Stimulated activated CD8-positive, alpha-beta memory T cell treated with anti-CD3 and anti-CD28 coated beads, Interleukin-4, amount 100 ng/mL, for 1 hour (primary cell): ENCODE measurements around the gene IRGQ.

Experiments used
- DNase-seq, 2 donors: peaks; one replicate each; pipeline ENCODE4 v3.0.0-alpha.2; 2020; ENCODE audit warnings: low read depth in 2 of 2, low spot score in 1 of 2

IRGQ gene

GRCh38 chr19:43545276-43545675 lies 50.7 kb downstream of the IRGQ start:
- DNase-seq, result no peak

GRCh38 chr19:43544077-43544476 lies 51.9 kb downstream of the IRGQ start:
- DNase-seq, result no peak

GRCh38 chr19:43541920-43542650 lies 53.8 kb downstream of the IRGQ start:
- no peak for DNase-seq

GRCh38 chr19:43540381-43540780 lies 55.6 kb downstream of the IRGQ start:
- no peak for DNase-seq

GRCh38 chr19:43538922-43539321 lies 57.0 kb downstream of the IRGQ start:
- DNase-seq, result no peak

GRCh38 chr19:43534816-43535761 lies 60.8 kb downstream of the IRGQ start:
- no peak for DNase-seq
